PC-9 (cell line): ENCODE measurements around the gene APOE. TPM values are rescaled to one million over a fixed set of nuclear protein-coding genes. Genes with fewer than 3 reads are reported as not detected.
"Not testable (repeated sequence)": the region's sequence is repeated elsewhere in the genome, so short reads cannot be mapped to it uniquely, and the experiment has no call there.

Experiments used
- Bru-seq: library from RNA; stranded (reverse); fragments of 400-500 nt; gene quantifications from one replicate; lab custom pipeline; 2021; lab: Mats Ljungman, UMichigan
- BruChase-seq, 2 experiments: library from RNA; stranded (reverse); fragments of 400-500 nt; gene quantifications; one replicate each; lab custom pipeline; 2021; lab: Mats Ljungman, UMichigan
- BruUV-seq: library from RNA; stranded (reverse); fragments of 400-500 nt; replicated peaks from 2 replicates; lab custom pipeline; 2021; lab: Mats Ljungman, UMichigan
- CTCF ChIA-PET: fragments of 300-600 bp; sonication (Branson Sonifier 250); formaldehyde crosslinking; loops from one replicate; lab custom pipeline; 2022; ENCODE audit warnings: antibody characterized with exemption; lab: Charles Lee
- POLR2A ChIA-PET: fragments of 300-600 bp; sonication (Branson Sonifier 250); formaldehyde crosslinking; loops from one replicate; lab custom pipeline; 2022; ENCODE audit warnings: antibody characterized with exemption; ENCODE audit not compliant: unreplicated experiment; lab: Charles Lee
- DNase-seq, 2 experiments: peaks; one replicate each; pipeline versions ENCODE4 v3.0.0 to v3.0.0-alpha.2; 2015 to 2022; ENCODE audit warnings: mixed read lengths in 1 of 2
- H2AFZ ChIP-seq: fragments of 200-600 bp; sonication (generic); 2 replicates; pipeline ENCODE4 v1.8.1; 2017; ENCODE audit warnings: antibody characterized with exemption
- H3F3A ChIP-seq: fragments of 200-600 bp; sonication (generic); 2 replicates; pipeline ENCODE4 v1.8.1; 2017; ENCODE audit warnings: antibody characterized with exemption, mild to moderate bottlenecking, low read depth; ENCODE audit not compliant: insufficient read depth
- H3K27ac ChIP-seq: fragments of 200-600 bp; sonication (generic); 2 replicates; pipeline ENCODE4 v1.6.1; 2016; ENCODE audit warnings: mixed run types
- H3K27me3 ChIP-seq: fragments of 200-600 bp; sonication (generic); 2 replicates; pipeline ENCODE4 v1.6.1; 2016; ENCODE audit warnings: low read depth, mixed run types; ENCODE audit not compliant: insufficient read depth
- H3K36me3 ChIP-seq: fragments of 200-600 bp; sonication (generic); 2 replicates; pipeline ENCODE4 v1.6.1; 2016; ENCODE audit warnings: low read depth, mixed run types
- H3K4me1 ChIP-seq: fragments of 200-600 bp; sonication (generic); replicated peaks from 2 replicates; pipeline ENCODE4 v1.6.1; 2016; ENCODE audit warnings: mixed run types; ENCODE audit not compliant: insufficient read depth
- H3K4me2 ChIP-seq: fragments of 200-600 bp; sonication (generic); 2 replicates; pipeline ENCODE4 v1.6.1; 2017; ENCODE audit warnings: mixed run types
- H3K4me3 ChIP-seq: fragments of 200-600 bp; sonication (generic); 2 replicates; pipeline ENCODE4 v1.6.1; 2016; ENCODE audit warnings: mixed run types
- H3K79me2 ChIP-seq: fragments of 200-600 bp; sonication (generic); 2 replicates; pipeline ENCODE4 v1.6.1; 2017; ENCODE audit warnings: low read depth, mixed run types
- H3K9me2 ChIP-seq: fragments of 200-600 bp; sonication (generic); 2 replicates; pipeline ENCODE4 v1.8.1; 2017; ENCODE audit warnings: mild to moderate bottlenecking; ENCODE audit not compliant: insufficient read depth
- H3K9me3 ChIP-seq: fragments of 200-600 bp; sonication (generic); 2 replicates; pipeline ENCODE4 v1.8.1; 2016; ENCODE audit warnings: low read depth; ENCODE audit not compliant: insufficient read depth
- H4K20me1 ChIP-seq: fragments of 200-600 bp; sonication (generic); 2 replicates; pipeline ENCODE4 v1.8.1; 2017; ENCODE audit not compliant: insufficient read depth
- EZH2 ChIP-seq: fragments of 200-600 bp; sonication (generic); IDR thresholded peaks from 2 replicates; pipeline ENCODE4 v1.8.0; 2017; ENCODE audit warnings: antibody characterized with exemption, low read depth
- intact Hi-C: fragments of 100-400 bp; cut with micrococcal nuclease; formaldehyde crosslinking; loops from one replicate; pipeline ENCODE4 v1.10.0; 2022; ENCODE audit not compliant: unreplicated experiment
- long read RNA-seq: library from polyadenylated mRNA; stranded (forward); transcript quantifications from one replicate; pipeline ENCODE4 v2.0.0, GENCODE V29; 2022
- total RNA-seq: library from RNA; stranded (reverse); gene quantifications from 2 replicates; pipeline ENCODE4 v1.2.3, GENCODE V29; 2021
- TF ChIP-seq, protein P1 (sequence below): fragments of 200-600 bp; sonication (generic); conservative IDR thresholded peaks from 2 replicates; pipeline ENCODE4 v1.6.1; 2017; ENCODE audit warnings: mixed run types, antibody characterized with exemption, mild to moderate bottlenecking, moderate library complexity

Gene APOE
- 11.5 and 16.5 TPM in 2 replicates for total RNA-seq
- percentile 36 among the genes with signal in this experiment for Bru-seq, nascent RNA
- BruChase-seq, experiment 1, labeled RNA remaining after a 2-hour chase: percentile 44 among the genes with signal in this experiment
- percentile 63 among the genes with signal in this experiment for BruChase-seq, experiment 2, labeled RNA remaining after a 6-hour chase
- long read RNA-seq, transcript APOE-201 (4 exons, 1,208 nt): major isoform, 6 of 7 reads
- long read RNA-seq, partial matches to known transcripts: 0 of 7 reads
- long read RNA-seq, other reads (novel, unspliced or antisense): 0 of 7 reads

- no peaks in the 10 kb centered on the region for H3K9me2 ChIP-seq
- no peak within 1 kb of the TSS for H3K27ac ChIP-seq
- H3K9me3 ChIP-seq: no peaks in the 10 kb centered on the region
- H3K4me3 ChIP-seq: no peak within 1 kb of the TSS
- 0 out of 2 replicates have a peak, but pooled peaks cover 8% of the 10 kb centered on the region for H3K36me3 ChIP-seq
- CTCF ChIA-PET: interaction anchor here (0.6 to 0.7 kb wide), 3 partner anchors 61 to 573 kb away, joined by 7 to 14 read pairs (median 7); no protein-coding TSS in a partner anchor
- POLR2A ChIA-PET: interaction anchor here (0.6 to 0.7 kb wide), 5 partner anchors 20 to 344 kb away, joined by 3 to 18 read pairs (median 10); no protein-coding TSS in a partner anchor
- H2AFZ ChIP-seq: no peak within 1 kb of the TSS
- no peaks in the 10 kb centered on the region for H3K79me2 ChIP-seq
- TSS peak; percentile 13 for BruUV-seq
- intact Hi-C loops: loop anchor here (2.0 to 10.0 kb wide), 2 partner anchors 49 to 149 kb away; partner anchors contain the start of gene CLPTM1
- H4K20me1 ChIP-seq: peaks cover 8% of the 10 kb centered on the region; the same call in 1 of the 2 replicates
- peaks cover under 1% of the 10 kb centered on the region; the same call in 1 of the 2 replicates for H3K4me1 ChIP-seq
- peak within 1 kb of the TSS; percentile 43 for H3K4me2 ChIP-seq
- no peak for TF ChIP-seq EZH2
- TF ChIP-seq, protein P1, sequence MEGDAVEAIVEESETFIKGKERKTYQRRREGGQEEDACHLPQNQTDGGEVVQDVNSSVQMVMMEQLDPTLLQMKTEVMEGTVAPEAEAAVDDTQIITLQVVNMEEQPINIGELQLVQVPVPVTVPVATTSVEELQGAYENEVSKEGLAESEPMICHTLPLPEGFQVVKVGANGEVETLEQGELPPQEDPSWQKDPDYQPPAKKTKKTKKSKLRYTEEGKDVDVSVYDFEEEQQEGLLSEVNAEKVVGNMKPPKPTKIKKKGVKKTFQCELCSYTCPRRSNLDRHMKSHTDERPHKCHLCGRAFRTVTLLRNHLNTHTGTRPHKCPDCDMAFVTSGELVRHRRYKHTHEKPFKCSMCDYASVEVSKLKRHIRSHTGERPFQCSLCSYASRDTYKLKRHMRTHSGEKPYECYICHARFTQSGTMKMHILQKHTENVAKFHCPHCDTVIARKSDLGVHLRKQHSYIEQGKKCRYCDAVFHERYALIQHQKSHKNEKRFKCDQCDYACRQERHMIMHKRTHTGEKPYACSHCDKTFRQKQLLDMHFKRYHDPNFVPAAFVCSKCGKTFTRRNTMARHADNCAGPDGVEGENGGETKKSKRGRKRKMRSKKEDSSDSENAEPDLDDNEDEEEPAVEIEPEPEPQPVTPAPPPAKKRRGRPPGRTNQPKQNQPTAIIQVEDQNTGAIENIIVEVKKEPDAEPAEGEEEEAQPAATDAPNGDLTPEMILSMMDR: no peak
- peaks cover 49% of the 10 kb centered on the region for H3F3A ChIP-seq
- peak; percentile 29 to 32 for DNase-seq
- no peaks in the 10 kb centered on the region for H3K27me3 ChIP-seq
These were observed at the start of gene APOE for GRCh38 chr19:44905437-44906160. APOE (plus strand) TSS chr19:44905796; CDS start chr19:44906625, 829 bp downstream.

DNA sequence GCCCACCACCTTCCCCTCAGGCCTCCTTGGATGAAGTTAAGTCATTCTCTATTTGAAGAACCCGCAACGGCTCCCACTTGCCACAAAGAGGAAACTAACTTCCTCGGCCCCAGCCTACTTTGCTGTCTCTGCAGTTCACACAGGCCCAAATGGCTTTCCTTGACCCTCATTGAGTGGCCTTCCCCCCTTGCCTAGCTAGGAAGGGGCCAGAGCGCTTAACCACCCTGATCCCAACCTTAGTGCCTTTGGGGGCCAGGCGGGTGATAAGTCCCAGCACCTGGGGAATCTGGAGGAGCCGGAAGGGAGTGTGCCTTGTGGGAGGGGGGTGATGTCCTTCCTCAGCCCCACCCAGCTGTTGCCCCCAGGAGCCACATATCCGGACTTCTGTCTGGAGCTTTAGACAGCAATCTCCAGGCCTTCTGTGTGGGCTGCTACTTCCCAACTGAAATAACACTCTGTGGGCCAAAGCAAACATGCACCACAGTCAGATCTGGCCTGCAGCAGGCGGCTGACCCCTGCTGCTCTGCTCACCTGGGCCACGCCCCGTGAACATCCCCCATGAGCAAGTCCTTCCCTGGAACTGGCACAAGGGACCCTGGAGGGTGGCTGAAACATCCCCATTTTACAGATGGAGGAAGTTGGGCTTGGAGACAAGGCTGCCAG lies 49.0 kb upstream of the APOE start:
- DNase-seq: no peak
- H3K4me3 ChIP-seq: no peak overlapping the region
- no peak for TF ChIP-seq EZH2
- POLR2A ChIA-PET: no interaction called here
- BruUV-seq: no TSS peak
- H3K9me2 ChIP-seq: no peaks in the 10 kb centered on the region
- no peak overlapping the region for H3K4me2 ChIP-seq
- no peaks in the 10 kb centered on the region for H3K27me3 ChIP-seq
- peaks cover 13% of the 10 kb centered on the region; the same call in 1 of the 2 replicates for H3K36me3 ChIP-seq
- 0 out of 2 replicates have a peak, but pooled peaks cover 8% of the 10 kb centered on the region for H3F3A ChIP-seq
- H3K4me1 ChIP-seq: no peaks in the 10 kb centered on the region
- no peak overlapping the region for H2AFZ ChIP-seq
- intact Hi-C loops: no loop called here
- CTCF ChIA-PET: interaction anchor here (0.6 kb wide), 1 partner anchor 169 kb away, joined by 4 read pairs; no protein-coding TSS in a partner anchor
- H4K20me1 ChIP-seq: peaks cover 56% of the 10 kb centered on the region
- H3K79me2 ChIP-seq: peaks cover 60% of the 10 kb centered on the region
- H3K27ac ChIP-seq: no peak overlapping the region
- no peaks in the 10 kb centered on the region for H3K9me3 ChIP-seq

DNA sequence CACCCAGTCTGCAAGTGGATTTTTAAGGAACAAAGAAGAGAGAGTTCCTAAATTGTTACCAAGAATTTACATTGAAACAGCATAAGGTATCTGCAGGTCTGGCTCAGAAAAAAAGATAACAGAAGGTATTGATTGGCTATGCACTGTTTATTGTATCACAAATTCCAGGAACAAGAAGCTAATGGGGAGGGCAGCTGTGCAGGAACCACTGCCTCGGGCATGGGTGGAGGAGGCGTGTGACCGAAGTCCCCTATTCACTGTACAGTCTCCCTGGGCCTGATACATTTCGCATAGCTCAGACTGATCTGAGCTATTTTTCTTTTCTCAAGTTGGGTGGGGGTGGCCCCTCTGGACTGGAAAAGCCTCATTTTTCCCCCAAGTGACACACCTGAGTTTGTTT lies 47.8 kb upstream of the APOE start:
- Histone ChIP-seq H2AFZ (no peak overlapping the region), H3K27ac (no peak overlapping the region), H3K9me3 (no peaks in the 10 kb centered on the region), H3K9me2 (no peaks in the 10 kb centered on the region), H3K4me3 (no peak overlapping the region), H4K20me1 (peaks cover 49% of the 10 kb centered on the region), H3K79me2 (peaks cover 54% of the 10 kb centered on the region), H3K36me3 (peaks cover 16% of the 10 kb centered on the region), H3K4me2 (no peak overlapping the region), H3K4me1 (no peaks in the 10 kb centered on the region), H3K27me3 (no peaks in the 10 kb centered on the region), H3F3A (0 out of 2 replicates have a peak, but pooled peaks cover 8% of the 10 kb centered on the region)
- intact Hi-C loops: no loop called here
- CTCF ChIA-PET: interaction anchor here (0.5 to 1.3 kb wide), 2 partner anchors 12 to 23 kb away, joined by 3 to 9 read pairs; no protein-coding TSS in a partner anchor
- TF ChIP-seq, protein P1: no peak
- no peak for TF ChIP-seq EZH2
- DNase-seq: no peak
- POLR2A ChIA-PET: no interaction called here
- BruUV-seq: no TSS peak

- CTCF ChIA-PET, H3K4me2 ChIP-seq, BruUV-seq, POLR2A ChIA-PET, H3K9me2 ChIP-seq, DNase-seq, H3K4me1 ChIP-seq, intact Hi-C loops, H3K27ac ChIP-seq, H3F3A ChIP-seq, H3K9me3 ChIP-seq, H3K4me3 ChIP-seq, H3K27me3 ChIP-seq, H2AFZ ChIP-seq: not testable (repeated sequence)
- Histone ChIP-seq H4K20me1 (peaks cover 35% of the 10 kb centered on the region), H3K36me3 (peaks cover 22% of the 10 kb centered on the region), H3K79me2 (peaks cover 31% of the 10 kb centered on the region)
These were observed 44.0 kb upstream of the APOE start for GRCh38 chr19:44861576-44861975.
